ENCODE data around the gene CALML3.

CALML3 gene

GRCh38 chr10:5575482-5576153 is 50.9 kb downstream of the CALML3 start:
- Histone ChIP-seq H3K36me3 (no peaks in the 10 kb centered on the region), H3K4me1 (no peaks in the 10 kb centered on the region), H3K9ac (no peak overlapping the region), H3K4me2 (no peak overlapping the region), H3K9me3 (no peaks in the 10 kb centered on the region), H3K27me3 (no peaks in the 10 kb centered on the region), H3K27ac (no peak overlapping the region), H3K4me3 (no peak overlapping the region), H4K20me1 (no peaks in the 10 kb centered on the region)
- TF ChIP-seq Cebpa-rat (IDR thresholded peaks at IDR 0.05), result no peak

GRCh38 chr10:5576154-5576748 is 51.5 kb downstream of the CALML3 start:
- no peak for TF ChIP-seq Cebpa-rat (IDR thresholded peaks at IDR 0.05)
- Histone ChIP-seq H3K9me3 (no peaks in the 10 kb centered on the region; the same call in 1 of the 2 replicates), H3K4me1 (no peaks in the 10 kb centered on the region), H3K27me3 (no peaks in the 10 kb centered on the region), H3K4me3 (no peak overlapping the region), H3K9ac (no peak overlapping the region), H3K4me2 (no peak overlapping the region), H3K36me3 (no peaks in the 10 kb centered on the region), H4K20me1 (no peaks in the 10 kb centered on the region), H3K27ac (no peak overlapping the region)

Data from BLaER1 (cell line).